Stimulated activated CD8-positive, alpha-beta memory T cell treated with anti-CD3 and anti-CD28 coated beads, Interleukin-4, amount 100 ng/mL, for 4 hours (primary cell): ENCODE data around the gene ZBTB25.

Experiments used
- DNase-seq, 2 donors: peaks; one replicate each; pipeline ENCODE4 v3.0.0-alpha.2; 2020; ENCODE audit warnings: low read depth in 2 of 2, low spot score in 1 of 2

ZBTB25 gene

GRCh38 chr14:64478634-64479250, 24.9 kb downstream of the ZBTB25 start:
- DNase-seq, result no peak

DNA sequence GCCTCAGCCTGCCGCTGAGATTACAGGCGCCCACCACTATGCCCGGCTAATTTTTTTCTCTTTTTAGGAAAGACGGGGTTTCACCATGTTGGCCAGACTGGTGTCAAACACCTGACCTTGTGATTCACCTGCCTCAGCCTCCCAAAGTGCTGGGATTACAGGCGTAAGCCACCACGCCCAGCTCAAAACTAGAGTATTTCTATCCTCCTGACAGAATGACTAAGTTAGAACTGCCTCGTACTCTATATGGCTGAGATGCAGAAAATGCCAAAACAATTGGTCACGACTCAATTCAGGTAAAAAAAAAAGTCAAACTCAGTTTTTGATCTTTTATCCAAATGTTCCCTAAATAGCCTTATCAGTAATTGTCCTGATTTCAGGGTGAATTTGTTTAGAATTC, 27.2 kb downstream of the ZBTB25 start:
- no peak for DNase-seq

- no peak for DNase-seq
Measured at GRCh38 chr14:64475585-64476273, 27.9 kb downstream of the ZBTB25 start.

DNA sequence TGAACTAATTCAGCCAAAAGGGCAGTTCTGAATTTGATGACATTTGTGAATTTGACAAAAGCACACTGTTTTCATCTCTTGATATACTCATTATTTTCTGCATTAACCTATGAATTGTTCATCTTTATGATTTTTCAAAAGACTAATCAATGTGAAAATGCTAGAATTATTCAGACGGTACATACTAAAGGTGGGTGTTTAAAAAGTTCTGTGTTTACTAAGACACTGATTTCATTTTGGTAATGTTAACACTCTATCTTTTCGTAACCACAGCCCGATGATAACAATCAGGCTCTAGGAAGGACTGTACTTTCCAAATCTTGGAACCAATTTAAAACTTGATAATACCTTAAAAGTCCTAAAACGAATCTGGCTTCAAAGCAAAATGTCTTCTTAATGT, 28.9 kb downstream of the ZBTB25 start:
- DNase-seq, result no peak

DNA sequence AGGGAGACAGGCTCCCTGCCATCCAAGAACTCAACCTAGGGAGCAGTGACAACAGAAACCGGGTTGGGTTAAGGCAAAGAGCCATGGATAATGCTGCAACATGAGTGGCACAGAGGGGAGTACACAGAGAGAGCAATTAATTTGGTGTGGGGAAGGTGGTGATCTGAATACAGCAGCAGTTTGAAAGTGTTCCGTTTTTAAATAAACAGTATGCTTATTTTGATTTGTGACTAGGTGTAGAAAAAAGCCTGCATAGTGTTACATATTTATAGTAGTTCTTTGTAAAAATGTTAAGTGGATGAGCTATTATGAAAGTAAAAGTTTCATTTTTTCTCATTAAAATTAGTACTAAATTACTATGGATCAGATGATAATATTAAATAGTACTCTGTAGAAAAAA, 29.6 kb downstream of the ZBTB25 start:
- no peak for DNase-seq

DNA sequence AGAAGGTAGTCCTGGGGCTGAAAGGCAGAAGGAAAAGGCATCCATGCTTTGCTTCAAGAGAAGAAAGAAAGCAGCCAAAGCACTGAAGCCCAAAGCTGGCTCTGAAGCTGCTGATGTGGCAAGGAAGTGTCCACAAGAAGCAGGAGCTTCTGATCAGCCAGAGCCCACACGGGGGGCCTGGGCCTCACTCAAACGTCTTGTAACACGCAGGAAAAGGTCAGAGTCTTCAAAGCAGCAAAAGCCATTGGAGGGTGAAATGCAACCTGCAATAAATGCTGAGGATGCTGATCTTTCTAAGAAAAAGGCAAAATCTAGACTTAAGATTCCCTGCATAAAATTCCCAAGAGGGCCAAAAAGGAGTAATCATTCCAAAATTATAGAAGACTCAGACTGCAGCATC, 35.2 kb downstream of the ZBTB25 start:
- DNase-seq, result no peak

- no peak for DNase-seq
Measured at GRCh38 chr14:64467566-64467965, 36.1 kb downstream of the ZBTB25 start.

DNA sequence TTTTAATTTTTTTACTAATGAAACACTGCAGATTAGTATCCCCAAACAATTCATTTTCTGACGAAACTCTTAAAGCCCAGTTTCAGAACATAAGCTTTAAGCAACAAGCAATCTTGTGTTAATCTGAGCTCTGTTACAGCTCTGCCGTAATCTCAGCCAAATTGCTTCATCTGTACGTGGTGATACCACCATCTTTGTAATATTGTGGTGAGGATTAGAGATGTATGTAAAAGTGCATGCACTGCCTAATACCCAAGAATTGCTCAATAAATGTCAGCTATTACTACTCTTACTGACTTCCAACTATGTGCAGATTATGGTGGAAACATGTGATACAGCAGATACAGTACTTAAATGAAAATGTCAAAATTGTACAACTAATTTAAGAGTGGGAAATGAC, 36.5 kb downstream of the ZBTB25 start:
- no peak for DNase-seq

DNA sequence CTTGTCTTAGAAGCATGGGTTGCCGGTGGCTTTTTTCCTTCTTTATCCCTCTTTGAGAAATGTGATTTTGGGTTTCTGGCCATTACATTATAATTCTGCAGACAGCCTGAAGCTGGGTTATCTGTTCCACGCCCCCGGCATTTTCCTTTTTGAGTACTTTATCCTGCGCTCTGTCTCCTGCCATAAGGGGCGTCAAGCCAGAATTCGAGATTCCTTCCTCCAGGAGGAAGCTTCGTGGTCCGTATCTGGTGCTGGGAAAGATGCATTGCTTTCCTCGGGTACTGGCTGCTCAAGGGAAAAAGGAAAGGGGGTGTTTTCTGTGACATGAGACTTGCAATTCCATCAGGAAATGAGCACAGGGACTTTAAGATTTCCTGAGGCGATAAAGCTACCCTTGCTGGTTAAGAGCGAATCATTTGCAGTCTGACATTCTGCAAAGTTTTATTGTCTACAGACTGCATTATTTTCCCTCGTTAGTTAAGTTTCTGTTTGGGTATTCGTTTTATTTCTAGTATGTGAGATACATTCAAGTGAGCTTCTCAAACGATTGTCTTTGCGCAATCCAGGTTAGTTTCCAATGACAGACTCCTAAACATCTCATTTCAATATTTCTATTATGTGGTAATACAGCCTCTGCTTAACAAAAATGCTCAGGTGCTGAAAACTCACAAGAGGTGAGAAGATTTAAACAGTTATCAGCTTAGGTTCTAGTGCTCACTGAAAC, 37.6 kb downstream of the ZBTB25 start:
- no peak for DNase-seq

- peak; percentile 15 to 34 for DNase-seq
Measured at GRCh38 chr14:64465191-64465822, 38.3 kb downstream of the ZBTB25 start, which contains the start of gene AKAP5. TSS of gene AKAP5 (plus strand) at chr14:64465499. CDS start at chr14:64468395, 2,896 bp downstream.

- no peak for DNase-seq
Measured at GRCh38 chr14:64464651-64465050, 39.0 kb downstream of the ZBTB25 start.

- no peak for DNase-seq
Measured at GRCh38 chr14:64463873-64464272, 39.8 kb downstream of the ZBTB25 start.

GRCh38 chr14:64463195-64463594, 40.4 kb downstream of the ZBTB25 start:
- DNase-seq, result no peak

DNA sequence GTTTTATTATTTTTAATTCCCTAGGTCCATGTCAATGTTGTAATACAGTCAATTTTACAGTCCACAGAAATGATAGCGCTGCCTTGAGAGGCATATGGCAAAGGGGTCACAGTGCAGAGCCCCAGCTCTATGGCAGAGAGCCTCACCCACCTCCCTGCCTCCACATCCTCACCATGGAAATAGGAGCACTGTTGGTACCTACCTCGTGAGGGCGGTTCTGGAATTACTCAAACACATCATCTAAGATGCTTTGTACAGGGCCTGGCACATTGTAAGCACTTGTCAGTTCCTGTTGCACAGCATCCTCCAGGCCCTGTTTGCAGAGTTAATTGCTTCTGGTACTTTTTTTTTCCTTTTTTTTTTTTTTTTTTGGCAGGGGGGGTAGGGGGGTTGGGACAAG, 42.4 kb downstream of the ZBTB25 start:
- DNase-seq, result no peak

- DNase-seq, result no peak
Measured at GRCh38 chr14:64459405-64460136, 44.1 kb downstream of the ZBTB25 start.

GRCh38 chr14:64454671-64455070, 49.0 kb downstream of the ZBTB25 start:
- DNase-seq, result no peak

DNA sequence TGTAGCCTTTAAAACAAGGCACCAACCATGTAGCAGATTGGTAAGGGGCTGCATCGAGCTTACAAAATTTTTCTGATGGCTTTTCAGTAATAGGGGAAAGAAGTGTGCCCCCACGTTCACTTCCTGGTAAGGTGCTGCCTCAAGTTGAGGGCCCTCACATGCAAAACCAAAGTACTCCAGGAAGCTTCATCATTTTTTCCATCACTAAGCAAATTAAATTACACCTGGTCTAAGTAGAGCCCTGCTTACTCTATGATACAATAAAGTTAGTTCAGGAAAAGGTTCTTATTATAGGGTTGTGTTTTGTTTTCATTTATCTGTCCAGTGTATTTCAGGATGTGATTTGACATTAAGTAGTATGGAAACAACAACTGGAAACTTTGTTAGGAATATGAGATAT, 53.4 kb downstream of the ZBTB25 start:
- DNase-seq, result no peak

GRCh38 chr14:64447876-64448670, 55.6 kb downstream of the ZBTB25 start:
- DNase-seq, result peak in 1 of 2 donors; percentile 30

DNA sequence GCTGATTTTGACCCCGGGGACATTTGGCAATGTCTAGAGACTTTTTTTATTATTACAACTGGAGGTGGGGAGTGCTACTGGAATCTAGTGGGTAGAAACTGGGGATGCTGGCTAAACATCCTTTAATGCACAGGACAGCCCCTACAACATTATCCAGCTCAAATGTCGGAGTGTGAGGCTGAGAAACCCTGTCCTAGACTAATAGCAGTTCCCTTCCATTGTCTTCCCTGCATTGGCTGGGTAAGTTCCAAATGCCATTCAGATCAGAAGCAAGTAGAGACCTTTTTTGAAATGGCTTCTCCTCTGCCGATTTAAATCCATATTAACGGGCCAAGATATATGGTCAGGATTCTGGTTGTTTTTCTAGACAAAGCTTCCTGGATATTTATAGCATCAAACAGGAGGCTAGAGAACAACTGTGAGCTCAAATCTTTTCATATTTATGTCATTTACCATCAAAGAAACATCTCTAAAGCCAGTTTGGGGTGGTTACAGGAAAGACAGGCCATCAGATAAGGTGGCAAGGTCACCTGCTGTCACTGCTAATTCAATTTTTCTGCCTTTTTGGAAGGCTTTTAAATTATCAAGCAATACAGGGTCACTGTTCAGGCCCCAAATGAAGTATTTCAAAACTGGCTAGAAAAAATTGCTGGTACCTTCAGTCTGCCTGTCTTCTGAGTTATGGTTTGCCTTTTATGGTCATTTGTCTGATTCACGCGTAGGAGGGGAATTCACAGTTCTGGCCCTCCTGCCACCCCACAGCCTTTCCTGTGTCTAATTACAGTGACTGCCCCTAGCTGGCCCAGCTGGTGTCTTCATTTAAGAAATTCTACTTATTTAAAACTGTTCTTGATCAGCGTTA, 58.4 kb downstream of the ZBTB25 start:
- peak; percentile 18 to 20 for DNase-seq
